Activated effector memory CD4-positive, alpha-beta T cell treated with anti-CD3 and anti-CD28 coated beads, Interleukin-2, amount 50 U/mL, for 16 hours (primary cell): Measurements from ENCODE around the gene EFHC1.

Experiments
- DNase-seq: peaks from one replicate; pipeline ENCODE4 v3.0.0-alpha.2; 2020

Gene EFHC1

GRCh38 chr6:52564856-52565255, 144.7 kb downstream of the EFHC1 start:
- DNase-seq: no peak

- DNase-seq: no peak
Observed at GRCh38 chr6:52566201-52566600, 146.1 kb downstream of the EFHC1 start.

- DNase-seq: no peak
Observed at GRCh38 chr6:52566853-52567279, 146.7 kb downstream of the EFHC1 start.

DNA sequence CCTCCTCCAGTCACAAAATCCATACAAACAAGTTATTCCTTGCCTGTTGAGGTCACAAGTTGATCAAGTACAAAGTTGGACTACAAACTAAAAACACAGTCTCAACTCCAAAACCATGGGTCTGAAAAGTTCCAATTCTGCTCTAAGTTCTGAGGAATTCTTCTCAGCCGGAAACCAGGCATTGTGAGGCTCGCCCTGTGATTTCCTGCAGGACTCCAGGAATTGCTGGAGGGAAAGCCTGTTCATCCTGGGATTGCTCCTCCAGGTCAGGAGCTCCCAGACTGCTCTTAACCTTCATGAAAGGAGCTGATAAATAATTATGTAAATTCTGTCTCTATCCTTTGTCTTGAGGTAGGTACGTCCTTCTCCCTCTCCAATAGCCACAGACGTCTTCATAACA, 148.2 kb downstream of the EFHC1 start:
- no peak for DNase-seq

- no peak for DNase-seq
Observed at GRCh38 chr6:52570291-52570700, 150.2 kb downstream of the EFHC1 start.

- DNase-seq: no peak
Observed at GRCh38 chr6:52571099-52571755, 151.1 kb downstream of the EFHC1 start.

- no peak for DNase-seq
Observed at GRCh38 chr6:52572536-52572935, 152.4 kb downstream of the EFHC1 start.

DNA sequence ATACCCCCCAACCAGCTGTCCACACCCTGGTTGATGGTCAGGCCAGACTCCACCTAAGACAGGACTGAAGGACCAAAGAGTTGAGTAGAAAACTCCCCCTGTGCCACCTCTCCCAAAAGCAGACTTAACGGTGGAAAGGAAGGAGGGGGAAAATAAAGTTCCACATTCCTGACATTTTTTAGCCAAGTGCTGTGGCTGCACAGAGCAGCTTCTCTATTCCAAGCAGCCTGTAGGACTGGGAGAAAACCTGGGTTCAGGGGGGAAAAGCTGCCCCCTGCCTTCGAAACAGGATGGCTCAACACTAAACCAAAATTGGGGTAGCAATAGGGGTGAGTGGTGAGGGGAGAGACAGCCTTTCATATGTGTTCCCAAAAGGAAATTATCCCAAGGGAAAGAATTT, 153.2 kb downstream of the EFHC1 start:
- DNase-seq: no peak
